Smooth muscle cell (in vitro differentiated cells): Measurements from ENCODE around the gene HSCB. TPM values are rescaled to one million over a fixed set of nuclear protein-coding genes. Genes with fewer than 3 reads are reported as not detected.
"Not testable (repeated sequence)": the region's sequence is repeated elsewhere in the genome, so short reads cannot be mapped to it uniquely, and the experiment has no call there.

Source experiments
- DNase-seq: peaks from one replicate; lab custom pipeline; 2025; ENCODE audit not compliant: unreplicated experiment; lab: John Stamatoyannopoulos, UW
- H2AFZ ChIP-seq: fragments of 200-600 bp; sonication (generic); 2 replicates; pipeline ENCODE4 v1.6.0; 2016; ENCODE audit warnings: antibody characterized with exemption, low read depth, mild to moderate bottlenecking
- H3F3A ChIP-seq: fragments of 200-600 bp; sonication (generic); 2 replicates; pipeline ENCODE4 v1.6.0; 2017; ENCODE audit warnings: antibody characterized with exemption, low read depth
- H3K27ac ChIP-seq: fragments of 200-600 bp; sonication (generic); 2 replicates; pipeline ENCODE4 v1.5.1; 2016; ENCODE audit warnings: low read depth, mild to moderate bottlenecking
- H3K27me3 ChIP-seq: fragments of 200-600 bp; sonication (generic); 2 replicates; pipeline ENCODE4 v1.6.1; 2016; ENCODE audit warnings: low read depth, mild to moderate bottlenecking
- H3K36me3 ChIP-seq: fragments of 200-600 bp; sonication (generic); 2 replicates; pipeline ENCODE4 v1.5.1; 2016; ENCODE audit warnings: low read depth
- H3K4me1 ChIP-seq: fragments of 200-600 bp; sonication (generic); 2 replicates; pipeline ENCODE4 v1.5.1; 2016; ENCODE audit warnings: low read depth
- H3K4me2 ChIP-seq: fragments of 200-600 bp; sonication (generic); 2 replicates; pipeline ENCODE4 v1.6.0; 2016; ENCODE audit warnings: mild to moderate bottlenecking
- H3K4me3 ChIP-seq: fragments of 200-600 bp; sonication (generic); 2 replicates; pipeline ENCODE4 v1.5.1; 2016; ENCODE audit warnings: mild to moderate bottlenecking
- H3K79me2 ChIP-seq: fragments of 200-600 bp; sonication (generic); 2 replicates; pipeline ENCODE4 v1.6.0; 2016; ENCODE audit warnings: low read depth, mild to moderate bottlenecking
- H3K9ac ChIP-seq: fragments of 200-600 bp; sonication (generic); 2 replicates; pipeline ENCODE4 v1.6.0; 2016; ENCODE audit warnings: low read depth
- H3K9me3 ChIP-seq: fragments of 200-600 bp; sonication (generic); replicated peaks from 2 replicates; pipeline ENCODE4 v1.5.1; 2016; ENCODE audit warnings: low read depth
- H4K20me1 ChIP-seq: fragments of 200-600 bp; sonication (generic); 2 replicates; pipeline ENCODE4 v1.6.0; 2016; ENCODE audit warnings: low read depth
- CTCF ChIP-seq: fragments of 200-600 bp; sonication (generic); IDR thresholded peaks from 2 replicates; pipeline ENCODE4 v1.5.1; 2017; ENCODE audit warnings: borderline replicate concordance, mild to moderate bottlenecking, antibody characterized with exemption; ENCODE audit not compliant: insufficient read depth, poor library complexity, severe bottlenecking
- WGBS: methylation state at CpG from one replicate; pipeline ENCODE4 v1.1.7; 2016; ENCODE audit warnings: low lambda C conversion rate; 5-methylcytosine and 5-hydroxymethylcytosine counted together
- polyA plus RNA-seq: library from polyadenylated mRNA; unstranded; fragments of >200 nt; fragmentation: Nextera tagmentation; extraction: Ambion mirVana; gene quantifications from 2 replicates; pipeline ENCODE4 v1.2.1, GENCODE V29; 2016
- total RNA-seq: library from RNA; depleted of rRNA; stranded (reverse); fragments of >200 nt; gene quantifications from 2 replicates; pipeline ENCODE4 v1.2.3, GENCODE V29; 2014

Gene HSCB
- total and polyA plus RNA-seq, 2 experiments from 2014 or later, result 15.9 to 22.5 TPM

- H4K20me1 ChIP-seq, result no peaks in the 10 kb centered on the region
- no peak overlapping the region for H2AFZ ChIP-seq
- WGBS, result 52% methylated on average over 3 of the region's 3 CpGs
- no peak overlapping the region for H3K4me3 ChIP-seq
- H3K4me1 ChIP-seq, result no peaks in the 10 kb centered on the region
- H3K4me2 ChIP-seq, result no peak overlapping the region
- H3K9ac ChIP-seq, result no peak overlapping the region
- no peak for DNase-seq
- H3K27ac ChIP-seq, result no peak overlapping the region
- no peaks in the 10 kb centered on the region for H3F3A ChIP-seq
- no peaks in the 10 kb centered on the region for H3K36me3 ChIP-seq
- no peaks in the 10 kb centered on the region for H3K27me3 ChIP-seq
- no peaks in the 10 kb centered on the region for H3K79me2 ChIP-seq
- no peaks in the 10 kb centered on the region for H3K9me3 ChIP-seq
- TF ChIP-seq CTCF, result no peak
Observed at GRCh38 chr22:28730179-28730578, 11.7 kb upstream of the HSCB start.

GRCh38 chr22:28734393-28734792 lies 7.4 kb upstream of the HSCB start:
- Histone ChIP-seq H3K4me1 (no peaks in the 10 kb centered on the region), H3K27me3 (no peaks in the 10 kb centered on the region), H3K9me3 (no peaks in the 10 kb centered on the region), H3K27ac (no peak overlapping the region), H3K4me3 (no peak overlapping the region), H3K36me3 (no peaks in the 10 kb centered on the region), H3F3A (no peaks in the 10 kb centered on the region), H4K20me1 (no peaks in the 10 kb centered on the region), H2AFZ (no peak overlapping the region), H3K79me2 (no peaks in the 10 kb centered on the region), H3K4me2 (no peak overlapping the region), H3K9ac (no peak overlapping the region)
- no peak for TF ChIP-seq CTCF
- WGBS, result 91% methylated on average over 6 of the region's 6 CpGs
- DNase-seq, result no peak

GRCh38 chr22:28736301-28737155 lies 5.3 kb upstream of the HSCB start:
- H3F3A ChIP-seq, result no peaks in the 10 kb centered on the region
- H3K4me3 ChIP-seq, result no peak overlapping the region
- H3K9me3 ChIP-seq, result no peaks in the 10 kb centered on the region
- peaks cover 3% of the 10 kb centered on the region for H3K4me1 ChIP-seq
- peaks cover 4% of the 10 kb centered on the region for H3K79me2 ChIP-seq
- H3K36me3 ChIP-seq, result no peaks in the 10 kb centered on the region
- no peaks in the 10 kb centered on the region for H4K20me1 ChIP-seq
- no peak for DNase-seq
- H3K4me2 ChIP-seq, result no peak overlapping the region
- no peak overlapping the region for H2AFZ ChIP-seq
- H3K9ac ChIP-seq, result no peak overlapping the region
- no peaks in the 10 kb centered on the region for H3K27me3 ChIP-seq
- no peak overlapping the region for H3K27ac ChIP-seq
- no peak for TF ChIP-seq CTCF
- 60% methylated on average over 7 of the region's 7 CpGs for WGBS

GRCh38 chr22:28737701-28738100 lies 4.1 kb upstream of the HSCB start:
- no peaks in the 10 kb centered on the region for H3K36me3 ChIP-seq
- no peak for DNase-seq
- no peak overlapping the region for H3K4me3 ChIP-seq
- no peak overlapping the region for H3K9ac ChIP-seq
- no peak overlapping the region for H3K27ac ChIP-seq
- H3K4me1 ChIP-seq, result peaks cover 3% of the 10 kb centered on the region
- peaks cover 4% of the 10 kb centered on the region for H3K79me2 ChIP-seq
- H3F3A ChIP-seq, result no peaks in the 10 kb centered on the region
- no peaks in the 10 kb centered on the region for H4K20me1 ChIP-seq
- WGBS, result 99% methylated on average over 3 of the region's 3 CpGs
- H3K4me2 ChIP-seq, result no peak overlapping the region
- H2AFZ ChIP-seq, result no peak overlapping the region
- no peaks in the 10 kb centered on the region for H3K27me3 ChIP-seq
- no peak for TF ChIP-seq CTCF
- H3K9me3 ChIP-seq, result no peaks in the 10 kb centered on the region

GRCh38 chr22:28738876-28739275 lies 3.0 kb upstream of the HSCB start:
- H2AFZ ChIP-seq, H3K79me2 ChIP-seq, H3K9ac ChIP-seq, H3K36me3 ChIP-seq, H3K4me2 ChIP-seq, H3K27me3 ChIP-seq, DNase-seq, H4K20me1 ChIP-seq, H3K4me3 ChIP-seq, H3K4me1 ChIP-seq, H3F3A ChIP-seq, H3K27ac ChIP-seq, H3K9me3 ChIP-seq: not testable (repeated sequence)
- 93% methylated on average over 8 of the region's 8 CpGs for WGBS
